Measurements from ENCODE around the gene SGMS1.

SGMS1 gene

GRCh38 chr10:50613150-50613549, 10.6 kb downstream of the SGMS1 start:
- DNase-seq (ENCODE audit: low read depth) = no peak

GRCh38 chr10:50610368-50610767, 13.4 kb downstream of the SGMS1 start:
- DNase-seq (ENCODE audit: low read depth) = no peak

- peak; percentile 50 for DNase-seq (ENCODE audit: low read depth)
Measured at GRCh38 chr10:50607356-50607925, 16.3 kb downstream of the SGMS1 start.

- DNase-seq (ENCODE audit: low read depth) = no peak
Measured at GRCh38 chr10:50605951-50606270, 17.8 kb downstream of the SGMS1 start.

- DNase-seq (ENCODE audit: low read depth) = peak; percentile 100
Measured at GRCh38 chr10:50605269-50605950, 18.3 kb downstream of the SGMS1 start.

GRCh38 chr10:50604809-50605208, 18.9 kb downstream of the SGMS1 start:
- DNase-seq (ENCODE audit: low read depth) = peak; percentile 78

GRCh38 chr10:50604049-50604640, 19.6 kb downstream of the SGMS1 start:
- DNase-seq (ENCODE audit: low read depth) = peak; percentile 71

- no peak for DNase-seq (ENCODE audit: low read depth)
Measured at GRCh38 chr10:50603151-50603850, 20.5 kb downstream of the SGMS1 start.

- no peak for DNase-seq (ENCODE audit: low read depth)
Measured at GRCh38 chr10:50601974-50602373, 21.8 kb downstream of the SGMS1 start.

GRCh38 chr10:50600831-50601477, 22.8 kb downstream of the SGMS1 start:
- peak; percentile 51 for DNase-seq (ENCODE audit: low read depth)

GRCh38 chr10:50600286-50600685, 23.5 kb downstream of the SGMS1 start:
- DNase-seq (ENCODE audit: low read depth) = no peak

- DNase-seq (ENCODE audit: low read depth) = no peak
Measured at GRCh38 chr10:50596897-50597296, 26.9 kb downstream of the SGMS1 start.

- no peak for DNase-seq (ENCODE audit: low read depth)
Measured at GRCh38 chr10:50596456-50596855, 27.3 kb downstream of the SGMS1 start.

GRCh38 chr10:50595785-50596184, 28.0 kb downstream of the SGMS1 start:
- DNase-seq (ENCODE audit: low read depth) = no peak

GRCh38 chr10:50593523-50594376, 30.0 kb downstream of the SGMS1 start:
- DNase-seq (ENCODE audit: low read depth) = peak; percentile 58

GRCh38 chr10:50592961-50593418, 30.8 kb downstream of the SGMS1 start:
- no peak for DNase-seq (ENCODE audit: low read depth)

- no peak for DNase-seq (ENCODE audit: low read depth)
Measured at GRCh38 chr10:50590935-50591334, 32.8 kb downstream of the SGMS1 start.

- no peak for DNase-seq (ENCODE audit: low read depth)
Measured at GRCh38 chr10:50586740-50587088, 37.0 kb downstream of the SGMS1 start.

- DNase-seq (ENCODE audit: low read depth) = peak; percentile 76
Measured at GRCh38 chr10:50585921-50586739, 37.6 kb downstream of the SGMS1 start.
